Prostate gland (tissue), 2 donors: ENCODE results near the gene SLC1A1. TPM values are rescaled to one million over a fixed set of nuclear protein-coding genes. Genes with fewer than 3 reads are reported as not detected.

Source experiments
- DNase-seq: peaks from one replicate; pipeline ENCODE4 v3.0.0-alpha.2; 2019; ENCODE audit warnings: low spot score
- H3K27ac ChIP-seq, 2 donors: fragments of 200-600 bp; sonication (generic); 2 replicates each; pipeline ENCODE4 v1.5.1; 2017 to 2019
- H3K27me3 ChIP-seq: fragments of 200-600 bp; sonication (generic); replicated peaks from 2 replicates; pipeline ENCODE4 v1.5.1; 2019; ENCODE audit not compliant: insufficient read depth
- H3K36me3 ChIP-seq, 2 donors: fragments of 200-600 bp; sonication (generic); 1 replicate in 1 of 2; 2 replicates in 1 of 2; pipeline versions ENCODE4 v1.5.1 to v1.8.1; 2017 to 2019
- H3K4me1 ChIP-seq: fragments of 200-600 bp; sonication (generic); replicated peaks from 2 replicates; pipeline ENCODE4 v1.5.1; 2019
- H3K4me3 ChIP-seq, 2 donors: fragments of 200-600 bp; sonication (generic); 2 replicates each; pipeline ENCODE4 v1.5.1; 2017 to 2019
- H3K9me3 ChIP-seq: fragments of 200-600 bp; sonication (generic); 2 replicates; pipeline ENCODE4 v1.5.1; 2017
- POLR2A ChIP-seq: fragments of 450-650 bp; IDR thresholded peaks from one replicate; pipeline ENCODE4 v1.6.1; 2016; ENCODE audit warnings: antibody characterized with exemption, mild to moderate bottlenecking
- POLR2AphosphoS5 ChIP-seq: sonication (generic); formaldehyde crosslinking; IDR thresholded peaks from one replicate; pipeline ENCODE4 v1.6.1; 2017; ENCODE audit warnings: antibody characterized with exemption
- WGBS: methylation state at CpG from one replicate; pipeline ENCODE4 v1.1.5; 2018; 5-methylcytosine and 5-hydroxymethylcytosine counted together
- intact Hi-C: fragments of 100-400 bp; cut with DNase I; formaldehyde crosslinking; loops from one replicate; pipeline ENCODE4 v1.14.2; 2022
- total RNA-seq, 2 donors: library from RNA; depleted of rRNA; stranded (reverse); fragments of >200 nt; gene quantifications; one replicate each; pipeline ENCODE4 v1.1.0, GENCODE V29; 2016
- TF ChIP-seq, protein P1 (sequence below), 4 experiments: fragments of 200-600 bp in 2 of 4; fragments of 450-650 bp in 2 of 4; sonication (generic) in 2 of 4; IDR thresholded peaks; 1 replicate in 3 of 4; 2 replicates in 1 of 4; pipeline ENCODE4 v1.5.1; 2016 to 2019; ENCODE audit warnings: antibody characterized with exemption in 4 of 4, mild to moderate bottlenecking in 2 of 4, moderate library complexity in 2 of 4

Gene SLC1A1
- total RNA-seq, 2 donors from 2014 or later, result 2.9 to 13.1 TPM

DNA sequence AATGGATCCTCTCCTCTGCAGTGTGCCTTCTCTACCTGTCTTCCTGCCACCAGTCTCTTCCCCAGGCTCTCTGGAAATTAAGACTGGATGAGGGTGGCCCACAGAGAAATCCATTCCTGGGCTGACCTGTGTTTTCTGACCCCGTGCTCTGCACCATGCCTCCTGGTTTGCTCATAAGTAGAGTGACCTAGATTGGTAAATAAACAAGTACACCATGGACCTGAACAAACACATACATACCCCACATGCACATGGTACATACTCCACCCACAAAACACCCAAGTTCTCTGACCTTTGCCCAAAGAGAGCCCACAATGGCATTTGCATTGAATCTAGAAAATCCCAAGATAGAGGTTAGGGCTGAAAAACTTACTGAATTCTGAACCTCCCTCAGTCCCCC is 94.4 kb downstream of the SLC1A1 start:
- no peaks in the 10 kb centered on the region for H3K36me3 ChIP-seq
- H3K27ac ChIP-seq, result no peak overlapping the region
- no peaks in the 10 kb centered on the region for H3K4me1 ChIP-seq
- TF ChIP-seq, protein P1, sequence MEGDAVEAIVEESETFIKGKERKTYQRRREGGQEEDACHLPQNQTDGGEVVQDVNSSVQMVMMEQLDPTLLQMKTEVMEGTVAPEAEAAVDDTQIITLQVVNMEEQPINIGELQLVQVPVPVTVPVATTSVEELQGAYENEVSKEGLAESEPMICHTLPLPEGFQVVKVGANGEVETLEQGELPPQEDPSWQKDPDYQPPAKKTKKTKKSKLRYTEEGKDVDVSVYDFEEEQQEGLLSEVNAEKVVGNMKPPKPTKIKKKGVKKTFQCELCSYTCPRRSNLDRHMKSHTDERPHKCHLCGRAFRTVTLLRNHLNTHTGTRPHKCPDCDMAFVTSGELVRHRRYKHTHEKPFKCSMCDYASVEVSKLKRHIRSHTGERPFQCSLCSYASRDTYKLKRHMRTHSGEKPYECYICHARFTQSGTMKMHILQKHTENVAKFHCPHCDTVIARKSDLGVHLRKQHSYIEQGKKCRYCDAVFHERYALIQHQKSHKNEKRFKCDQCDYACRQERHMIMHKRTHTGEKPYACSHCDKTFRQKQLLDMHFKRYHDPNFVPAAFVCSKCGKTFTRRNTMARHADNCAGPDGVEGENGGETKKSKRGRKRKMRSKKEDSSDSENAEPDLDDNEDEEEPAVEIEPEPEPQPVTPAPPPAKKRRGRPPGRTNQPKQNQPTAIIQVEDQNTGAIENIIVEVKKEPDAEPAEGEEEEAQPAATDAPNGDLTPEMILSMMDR (IDR thresholded peaks at IDR 0.05), result no peak
- TF ChIP-seq POLR2AphosphoS5 (no peak), POLR2A (no peak)
- no peaks in the 10 kb centered on the region for H3K9me3 ChIP-seq
- intact Hi-C loops, result no loop called here
- 83% methylated on average over 1 of the region's 1 CpG for WGBS
- H3K4me3 ChIP-seq, result no peak overlapping the region
- DNase-seq, result no peak
- H3K27me3 ChIP-seq, result no peaks in the 10 kb centered on the region

DNA sequence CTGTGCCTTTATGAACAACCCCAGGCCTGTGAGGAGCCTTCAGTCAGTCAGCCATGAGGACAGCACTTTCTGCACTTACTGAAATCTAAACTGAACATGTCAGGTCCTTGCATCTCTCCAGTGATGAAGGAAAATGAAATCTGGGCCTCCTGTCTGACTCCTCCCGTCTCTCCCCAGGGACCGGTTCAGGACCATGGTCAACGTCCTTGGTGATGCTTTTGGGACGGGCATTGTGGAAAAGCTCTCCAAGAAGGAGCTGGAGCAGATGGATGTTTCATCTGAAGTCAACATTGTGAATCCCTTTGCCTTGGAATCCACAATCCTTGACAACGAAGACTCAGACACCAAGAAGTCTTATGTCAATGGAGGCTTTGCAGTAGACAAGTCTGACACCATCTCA is 94.9 kb downstream of the SLC1A1 start:
- intact Hi-C loops, result no loop called here
- DNase-seq, result no peak
- no peak overlapping the region for H3K27ac ChIP-seq
- H3K36me3 ChIP-seq, result no peaks in the 10 kb centered on the region
- H3K9me3 ChIP-seq, result no peaks in the 10 kb centered on the region
- 95% methylated on average over 5 of the region's 5 CpGs for WGBS
- TF ChIP-seq POLR2AphosphoS5 (no peak), POLR2A (no peak)
- TF ChIP-seq, protein P1 (IDR thresholded peaks at IDR 0.05), result no peak
- no peaks in the 10 kb centered on the region for H3K27me3 ChIP-seq
- H3K4me1 ChIP-seq, result no peaks in the 10 kb centered on the region
- H3K4me3 ChIP-seq, result no peak overlapping the region

DNA sequence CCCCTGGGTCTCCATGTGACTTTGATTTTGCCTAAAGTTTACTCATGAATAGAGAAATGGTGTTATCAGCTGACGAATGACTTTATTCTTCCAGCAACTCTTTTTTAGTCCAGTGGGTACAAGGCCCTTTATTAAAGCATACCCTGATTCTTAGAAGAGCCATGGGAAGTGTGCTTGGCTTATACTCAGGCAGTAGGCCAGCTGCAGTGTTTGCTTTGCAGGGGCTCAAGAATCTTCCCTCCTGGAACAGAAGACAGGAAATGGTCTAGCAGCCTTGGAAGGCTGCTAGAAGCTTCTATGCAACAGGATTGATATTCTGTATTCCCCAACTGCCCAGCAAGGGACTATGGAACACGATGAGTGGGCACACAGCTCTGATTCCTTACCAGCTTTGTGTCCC is 98.5 kb downstream of the SLC1A1 start:
- no peak overlapping the region for H3K4me3 ChIP-seq
- no peaks in the 10 kb centered on the region for H3K36me3 ChIP-seq
- H3K9me3 ChIP-seq, result no peaks in the 10 kb centered on the region
- WGBS, result 59% methylated on average over 2 of the region's 2 CpGs
- no peak overlapping the region for H3K27ac ChIP-seq
- H3K27me3 ChIP-seq, result no peaks in the 10 kb centered on the region
- no peak for DNase-seq
- peaks cover 10% of the 10 kb centered on the region for H3K4me1 ChIP-seq
- intact Hi-C loops, result no loop called here
- TF ChIP-seq POLR2AphosphoS5, result no peak
- TF ChIP-seq, protein P1 (IDR thresholded peaks at IDR 0.05), result no peak
- TF ChIP-seq POLR2A, result no peak

DNA sequence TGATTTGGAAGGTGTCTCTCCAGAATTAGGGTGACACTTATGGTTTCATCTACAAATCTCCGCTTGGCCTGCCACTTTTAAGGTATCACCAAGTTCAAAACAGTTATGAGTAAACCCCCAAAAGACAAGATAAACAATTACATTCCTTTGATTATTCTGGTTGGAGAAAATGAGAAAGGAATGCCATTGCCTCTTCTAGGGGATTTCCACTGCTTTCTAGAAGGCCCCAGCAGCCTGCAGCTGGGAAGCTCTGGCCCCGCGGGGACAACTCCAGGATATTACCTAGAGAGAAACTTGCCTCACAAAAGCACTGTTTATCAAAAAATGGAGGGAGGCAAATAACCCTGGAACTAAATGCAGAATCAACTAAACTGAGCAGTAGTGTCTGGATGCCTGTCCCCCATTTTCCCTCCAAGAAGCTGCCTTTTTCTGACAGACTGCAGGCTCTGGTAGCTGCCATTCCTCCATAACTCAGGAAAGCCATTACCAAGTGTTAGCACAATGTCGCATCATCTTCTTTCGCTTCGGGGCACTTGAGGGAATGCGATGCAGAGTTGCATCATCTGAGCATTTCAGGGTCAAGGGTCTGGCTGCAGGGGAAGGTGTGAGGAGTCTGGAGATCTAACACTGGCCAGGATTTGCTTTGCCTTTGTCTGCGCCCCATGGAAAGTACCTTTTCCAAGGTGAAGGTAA is 100.3 kb downstream of the SLC1A1 start:
- Histone ChIP-seq H3K36me3 (no peaks in the 10 kb centered on the region), H3K27ac (peak overlapping the region in 1 of 2 donors; percentile 2), H3K4me3 (no peak overlapping the region), H3K9me3 (no peaks in the 10 kb centered on the region), H3K4me1 (peaks cover 10% of the 10 kb centered on the region), H3K27me3 (no peaks in the 10 kb centered on the region)
- no peak for TF ChIP-seq POLR2AphosphoS5
- TF ChIP-seq, protein P1 (IDR thresholded peaks at IDR 0.05), result no peak
- TF ChIP-seq POLR2A, result no peak
- intact Hi-C loops, result no loop called here
- no peak for DNase-seq
- WGBS, result 38% methylated on average over 8 of the region's 8 CpGs

DNA sequence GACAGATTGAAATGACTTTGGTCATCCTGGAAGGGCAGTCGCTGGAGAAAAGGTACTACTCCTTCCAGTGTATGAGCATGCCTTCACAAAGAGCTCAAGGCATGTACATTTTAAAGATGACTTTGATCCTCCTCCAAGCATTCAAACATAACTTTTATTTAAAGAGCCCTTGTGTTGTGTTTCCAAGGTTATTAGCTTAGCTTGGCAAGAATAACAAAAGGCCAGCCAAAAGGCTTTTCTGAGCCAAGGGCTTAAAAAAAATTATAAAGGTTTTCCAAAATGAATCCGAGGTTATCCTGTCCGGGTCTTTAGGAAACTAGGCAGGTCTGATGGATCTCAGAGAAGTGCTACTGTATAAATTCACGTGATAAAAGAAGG is 100.8 kb downstream of the SLC1A1 start:
- no peak for DNase-seq
- no peak overlapping the region for H3K4me3 ChIP-seq
- TF ChIP-seq, protein P1 (IDR thresholded peaks at IDR 0.05), result no peak
- TF ChIP-seq POLR2AphosphoS5 (peak; percentile 61), POLR2A (no peak)
- H3K27me3 ChIP-seq, result no peaks in the 10 kb centered on the region
- peak overlapping the region in 1 of 2 donors; percentile 2 for H3K27ac ChIP-seq
- H3K36me3 ChIP-seq, result no peaks in the 10 kb centered on the region
- H3K4me1 ChIP-seq, result peaks cover 10% of the 10 kb centered on the region
- intact Hi-C loops, result no loop called here
- 23% methylated on average over 4 of the region's 4 CpGs for WGBS
- H3K9me3 ChIP-seq, result no peaks in the 10 kb centered on the region
